A549 (cell line): ENCODE data around the gene TAF10. TPM values are rescaled to one million over a fixed set of nuclear protein-coding genes. Genes with fewer than 3 reads are reported as not detected.

Experiments used
- ATAC-seq, 2 experiments: fragments of 200-7000 bp in 1 of 2; fragments of >200 bp in 1 of 2; cut with Nextera tagmentation in 1 of 2; cut with Tn5 transposase in 1 of 2; 3 replicates each; pipeline versions ENCODE4 v1.8.0 to v1.9.1; 2018 to 2020; ENCODE audit warnings: mild to moderate bottlenecking in 1 of 2, moderate library complexity in 1 of 2
- CTCF ChIA-PET: fragments of 300-600 bp; sonication (Branson Sonifier 250); formaldehyde crosslinking; extraction: SDS; loops from one replicate; lab custom pipeline; 2021; ENCODE audit warnings: antibody characterized with exemption, inconsistent platforms; lab: Yijun Ruan, JAX
- POLR2A ChIA-PET: fragments of 350-600 bp; formaldehyde crosslinking; extraction: SDS; loops from one replicate; lab custom pipeline; 2021; ENCODE audit warnings: antibody characterized with exemption, inconsistent platforms; lab: Yijun Ruan, JAX
- DNase-seq, 2 experiments: peaks; one replicate each; pipeline versions ENCODE4 v3.0.0 to v3.0.0-alpha.2; 2011 to 2016; ENCODE audit warnings: low read depth in 1 of 2, low spot score in 1 of 2
- FAIRE-seq: peaks from 2 replicates; lab custom pipeline; 2011; peaks lifted over from hg19 to GRCh38; lab: Jason Lieb, UNC
- H3K27ac ChIP-seq, 2 experiments: fragments of >200 bp; sonication (Bioruptor Twin); formaldehyde crosslinking; 3 replicates each; pipeline ENCODE4 v1.5.1; 2016 to 2017
- H3K4me1 ChIP-seq: fragments of >200 bp; sonication (Bioruptor Twin); formaldehyde crosslinking; 3 replicates; pipeline ENCODE4 v1.6.1; 2016
- H3K4me2 ChIP-seq: fragments of >200 bp; sonication (Bioruptor Twin); formaldehyde crosslinking; 3 replicates; pipeline ENCODE4 v1.6.1; 2016
- H3K4me3 ChIP-seq: fragments of >200 bp; sonication (Bioruptor Twin); formaldehyde crosslinking; 3 replicates; pipeline ENCODE4 v1.5.1; 2016
- H3K9me3 ChIP-seq: fragments of >200 bp; sonication (Bioruptor Twin); formaldehyde crosslinking; 3 replicates; pipeline ENCODE4 v1.6.1; 2016
- CBX2 ChIP-seq: fragments of 200-600 bp; sonication (generic); IDR thresholded peaks from 2 replicates; pipeline ENCODE4 v1.6.1; 2016; ENCODE audit warnings: low read depth, mild to moderate bottlenecking, borderline replicate concordance
- EHMT2 ChIP-seq: fragments of 200-600 bp; sonication (generic); IDR thresholded peaks from 2 replicates; pipeline ENCODE4 v1.6.1; 2016; ENCODE audit warnings: antibody characterized with exemption, low read depth, mild to moderate bottlenecking, moderate library complexity
- EP300 ChIP-seq, 2 experiments: fragments of >200 bp; sonication (Bioruptor Twin); formaldehyde crosslinking; IDR thresholded peaks; 2 replicates in 1 of 2; 3 replicates in 1 of 2; pipeline ENCODE4 v1.6.1; 2016 to 2017
- ESRRA ChIP-seq: fragments of 150-350 bp; IDR thresholded peaks from 2 replicates; pipeline ENCODE4 v1.6.1; 2014; ENCODE audit warnings: mild to moderate bottlenecking, low read length, borderline replicate concordance
- FOSL2 ChIP-seq, 2 experiments: fragments of 450-650 bp in 1 of 2; fragments of >200 bp in 1 of 2; sonication (Bioruptor Twin) in 1 of 2; formaldehyde crosslinking; IDR thresholded peaks; 2 replicates each; pipeline versions ENCODE4 v1.5.0 to v1.6.1; 2016 to 2020; ENCODE audit warnings: mild to moderate bottlenecking in 1 of 2, moderate library complexity in 1 of 2
- GATA3 ChIP-seq: IDR thresholded peaks from 2 replicates; pipeline ENCODE4 v1.6.1; 2012; ENCODE audit warnings: borderline replicate concordance
- HDAC2 ChIP-seq: fragments of 200-600 bp; sonication (generic); IDR thresholded peaks from 2 replicates; pipeline ENCODE4 v1.6.1; 2016
- HOXA7 ChIP-seq: fragments of 250-450 bp; sonication (Bioruptor Pico); IDR thresholded peaks from 2 replicates; pipeline ENCODE4 v1.5.0; 2020; ENCODE audit warnings: mild to moderate bottlenecking, moderate library complexity
- JUN ChIP-seq, 2 experiments: fragments of >200 bp; sonication (Bioruptor Twin); formaldehyde crosslinking; IDR thresholded peaks; 2 replicates in 1 of 2; 3 replicates in 1 of 2; pipeline ENCODE4 v1.6.1; 2016 to 2017
- JUNB ChIP-seq: fragments of >200 bp; sonication (Bioruptor Twin); formaldehyde crosslinking; IDR thresholded peaks from 2 replicates; pipeline ENCODE4 v1.6.1; 2016
- KDM1A ChIP-seq: fragments of 200-600 bp; sonication (generic); IDR thresholded peaks from 2 replicates; pipeline ENCODE4 v1.6.1; 2016; ENCODE audit warnings: low read depth, mild to moderate bottlenecking
- MAFK ChIP-seq: fragments of 450-650 bp; IDR thresholded peaks from 2 replicates; pipeline ENCODE4 v1.6.1; 2014; ENCODE audit not compliant: partially characterized antibody
- MAZ ChIP-seq: fragments of 150-350 bp; IDR thresholded peaks from 2 replicates; pipeline ENCODE4 v1.6.1; 2014; ENCODE audit warnings: antibody characterized with exemption, low read depth, low read length, borderline replicate concordance
- MYC ChIP-seq: IDR thresholded peaks from 2 replicates; pipeline ENCODE4 v1.6.1; 2012; ENCODE audit warnings: mild to moderate bottlenecking, inconsistent platforms, low read length, improper control_type of control experiment, borderline replicate concordance
- NPAS2 ChIP-seq: fragments of 250-450 bp; sonication (Bioruptor Pico); IDR thresholded peaks from 2 replicates; pipeline ENCODE4 v1.8.0; 2022; ENCODE audit warnings: mild to moderate bottlenecking, moderate library complexity, borderline replicate concordance
- RARB ChIP-seq: fragments of 250-450 bp; sonication (Bioruptor Pico); IDR thresholded peaks from 2 replicates; pipeline ENCODE4 v1.8.0; 2021; ENCODE audit warnings: mild to moderate bottlenecking, moderate library complexity
- RCOR1 ChIP-seq: fragments of 150-350 bp; IDR thresholded peaks from 2 replicates; pipeline ENCODE4 v1.6.1; 2014; ENCODE audit warnings: antibody characterized with exemption, low read length, low read depth
- RNF2 ChIP-seq: fragments of 200-600 bp; sonication (generic); IDR thresholded peaks from 2 replicates; pipeline ENCODE4 v1.6.1; 2016; ENCODE audit warnings: low read depth, mild to moderate bottlenecking, antibody characterized with exemption, moderate library complexity, borderline replicate concordance
- SREBF2 ChIP-seq: fragments of 450-650 bp; IDR thresholded peaks from 2 replicates; pipeline ENCODE4 v1.6.1; 2014; ENCODE audit warnings: mild to moderate bottlenecking, moderate library complexity
- TP53 ChIP-seq: fragments of 250-450 bp; sonication (Bioruptor Pico); IDR thresholded peaks from 2 replicates; pipeline ENCODE4 v1.5.0; 2021; ENCODE audit warnings: mild to moderate bottlenecking, moderate library complexity
- ZNF302 ChIP-seq: fragments of 250-450 bp; sonication (Bioruptor Pico); IDR thresholded peaks from 2 replicates; pipeline ENCODE4 v1.9.0; 2021; ENCODE audit warnings: inconsistent platforms, mild to moderate bottlenecking, moderate library complexity
- WGBS: methylation state at CpG from one replicate; pipeline ENCODE4 v1.1.6; 2017; ENCODE audit errors: missing lambda C conversion rate; 5-methylcytosine and 5-hydroxymethylcytosine counted together
- polyA plus RNA-seq, 4 experiments: library from polyadenylated mRNA; depleted of rRNA in 3 of 4; stranded (reverse); fragments of >200 nt; fragmentation: RNase III in 1 of 4; extraction: RNeasy Plus Mini Kit Qiagen cat#74134 plus additional on column Dnase treatment in 1 of 4; gene quantifications; 2 replicates in 3 of 4; 3 replicates in 1 of 4; pipeline ENCODE4 v1.2.3, GENCODE V29; 2011 to 2017
- TF ChIP-seq, protein P1 (sequence below): IDR thresholded peaks from 2 replicates; pipeline ENCODE4 v1.6.1; 2012
- TF ChIP-seq, protein P2 (sequence below): IDR thresholded peaks from 2 replicates; pipeline ENCODE4 v1.6.1; 2012; ENCODE audit warnings: low read depth, borderline replicate concordance
- TF ChIP-seq, protein P3 (sequence below): fragments of >200 bp; sonication (Bioruptor Twin); formaldehyde crosslinking; IDR thresholded peaks from 2 replicates; pipeline ENCODE4 v1.6.1; 2016
- TF ChIP-seq, protein P4 (sequence below): fragments of >200 bp; sonication (Bioruptor Twin); formaldehyde crosslinking; IDR thresholded peaks from 3 replicates; pipeline ENCODE4 v1.6.1; 2016
- TF ChIP-seq, protein P5 (sequence below): fragments of 250-450 bp; sonication (Bioruptor Pico); IDR thresholded peaks from 2 replicates; pipeline ENCODE4 v1.5.0; 2020; ENCODE audit warnings: low read depth, mild to moderate bottlenecking, moderate library complexity

Gene TAF10
- polyA plus RNA-seq, 2 of the 4 experiments (the other 2 are of a cell fraction): 135 to 174 TPM

DNA sequence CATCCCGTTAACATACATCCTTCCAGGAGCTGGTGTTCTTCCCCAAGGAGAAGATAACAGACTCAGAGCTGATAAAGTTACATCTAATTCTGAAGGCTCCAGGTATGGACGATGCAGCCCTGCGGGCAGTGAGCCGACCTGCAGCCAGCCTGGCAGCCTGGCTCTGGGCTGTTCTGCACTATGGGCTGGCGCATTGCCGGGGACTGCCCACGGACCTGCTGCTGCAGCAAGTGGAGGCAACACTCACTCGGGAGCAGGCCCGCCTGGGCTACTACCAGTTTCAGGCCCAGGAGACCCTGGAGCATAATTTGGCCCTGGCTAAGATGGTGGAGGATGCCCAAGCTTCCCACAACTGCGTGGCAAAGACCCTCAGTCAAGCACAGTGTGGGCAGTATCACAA, 48.3 kb downstream of the TAF10 start:
- no peak overlapping the region for H3K4me3 ChIP-seq
- 58% methylated on average over 4 of the region's 10 CpGs for WGBS
- ATAC-seq: no peak
- CTCF ChIA-PET: interaction anchor here (1.0 to 1.9 kb wide), 3 partner anchors 8 to 34 kb away, joined by 3 to 8 read pairs (median 3); no protein-coding TSS in a partner anchor
- no peak for TF ChIP-seq MAFK
- no peak for TF ChIP-seq ESRRA
- TF ChIP-seq, all 56 proteins: peak for 0
- Histone ChIP-seq H3K9me3 (no peaks in the 10 kb centered on the region), H3K4me1 (peaks cover 4% of the 10 kb centered on the region; the same call in 2 of the 3 replicates), H3K27ac (no peak overlapping the region), H3K4me2 (no peak overlapping the region)
- DNase-seq (no peak), FAIRE-seq (no peak)
- POLR2A ChIA-PET: no interaction called here

DNA sequence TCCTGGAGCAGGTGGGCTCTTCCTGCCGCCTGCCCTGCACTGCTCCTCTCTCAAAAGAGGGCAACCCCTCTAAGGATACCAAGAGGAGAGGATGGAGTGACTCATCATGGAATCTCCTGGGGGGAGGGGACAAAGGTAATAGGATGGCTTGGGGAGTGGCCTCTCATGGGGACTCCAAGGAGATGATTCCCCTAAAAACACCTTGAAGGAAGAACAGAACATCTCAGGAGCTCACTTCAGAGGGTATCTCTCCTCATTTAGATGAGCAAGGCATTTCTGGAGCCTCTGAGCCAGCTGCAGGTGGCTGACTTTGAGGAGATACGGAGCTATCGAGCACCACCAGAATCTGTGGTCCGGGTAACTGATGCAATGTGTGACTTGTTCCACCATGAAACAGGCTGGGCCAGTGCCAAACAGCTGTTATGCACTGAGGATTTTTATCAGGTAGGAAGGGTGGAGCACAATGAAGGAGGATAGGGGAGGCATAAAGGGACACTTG, 48.8 kb downstream of the TAF10 start:
- 90% methylated on average over 4 of the region's 4 CpGs for WGBS
- ChIA-PET CTCF (interaction anchor here (1.0 to 1.9 kb wide), 5 partner anchors 8 to 34 kb away, joined by 3 to 8 read pairs (median 3); no protein-coding TSS in a partner anchor), POLR2A (no interaction called here)
- H3K9me3 ChIP-seq: no peaks in the 10 kb centered on the region
- H3K4me1 ChIP-seq: no peaks in the 10 kb centered on the region
- TF ChIP-seq RNF2: no peak
- TF ChIP-seq, protein P1, sequence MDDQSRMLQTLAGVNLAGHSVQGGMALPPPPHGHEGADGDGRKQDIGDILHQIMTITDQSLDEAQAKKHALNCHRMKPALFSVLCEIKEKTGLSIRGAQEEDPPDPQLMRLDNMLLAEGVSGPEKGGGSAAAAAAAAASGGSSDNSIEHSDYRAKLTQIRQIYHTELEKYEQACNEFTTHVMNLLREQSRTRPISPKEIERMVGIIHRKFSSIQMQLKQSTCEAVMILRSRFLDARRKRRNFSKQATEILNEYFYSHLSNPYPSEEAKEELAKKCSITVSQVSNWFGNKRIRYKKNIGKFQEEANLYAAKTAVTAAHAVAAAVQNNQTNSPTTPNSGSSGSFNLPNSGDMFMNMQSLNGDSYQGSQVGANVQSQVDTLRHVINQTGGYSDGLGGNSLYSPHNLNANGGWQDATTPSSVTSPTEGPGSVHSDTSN: no peak
- TF ChIP-seq HOXA7: no peak
- TF ChIP-seq SREBF2: no peak
- TF ChIP-seq MYC: no peak
- no peak for TF ChIP-seq JUN (IDR thresholded peaks at IDR 0.05)
- DNase-seq (no peak), FAIRE-seq (no peak), ATAC-seq (no peak)
- no peak overlapping the region for H3K4me2 ChIP-seq
- no peak overlapping the region for H3K27ac ChIP-seq
- no peak overlapping the region for H3K4me3 ChIP-seq

DNA sequence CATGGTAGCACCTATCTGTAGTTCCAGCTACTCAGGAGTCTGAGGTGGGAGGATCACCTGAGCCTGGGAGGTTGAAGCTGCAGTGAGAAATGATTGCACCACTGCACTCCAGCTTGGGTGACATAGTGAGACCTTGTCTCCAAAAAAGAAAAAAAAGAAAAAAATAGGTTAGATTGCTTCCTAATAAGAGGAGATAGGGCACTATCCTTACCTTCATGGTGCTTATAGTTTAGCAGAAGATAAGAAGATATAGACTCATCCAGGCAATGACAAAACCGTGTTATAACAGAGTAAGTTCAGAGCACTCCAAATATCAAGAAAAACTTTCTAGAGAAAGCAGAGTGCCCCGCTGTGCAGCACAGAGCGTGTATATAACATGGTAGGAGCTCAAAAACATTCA, 50.7 kb downstream of the TAF10 start:
- no peak for FAIRE-seq
- Histone ChIP-seq H3K27ac (no peak overlapping the region), H3K4me1 (no peaks in the 10 kb centered on the region), H3K9me3 (no peaks in the 10 kb centered on the region), H3K4me3 (no peak overlapping the region), H3K4me2 (no peak overlapping the region)
- CTCF ChIA-PET: interaction anchor here (0.6 to 1.1 kb wide), 3 partner anchors 29 to 60 kb away, joined by 3 read pairs; no protein-coding TSS in a partner anchor
- POLR2A ChIA-PET: no interaction called here
- 56% methylated on average over 3 of the region's 3 CpGs for WGBS
- TF ChIP-seq RARB (CRISPR knock-in tag) (no peak), HDAC2 (no peak), NPAS2 (CRISPR knock-in tag) (no peak), KDM1A (no peak), MAZ (no peak), JUNB (no peak), TP53 (CRISPR knock-in tag) (no peak), ZNF302 (CRISPR knock-in tag) (no peak), FOSL2 (IDR thresholded peaks at IDR 0.05) (no peak), FOSL2 (CRISPR knock-in tag; IDR thresholded peaks at IDR 0.05) (no peak), RNF2 (no peak), RCOR1 (no peak), EP300 (IDR thresholded peaks at IDR 0.05) (no peak), CBX2 (no peak), GATA3 (no peak), EHMT2 (no peak)
- TF ChIP-seq, protein P2, sequence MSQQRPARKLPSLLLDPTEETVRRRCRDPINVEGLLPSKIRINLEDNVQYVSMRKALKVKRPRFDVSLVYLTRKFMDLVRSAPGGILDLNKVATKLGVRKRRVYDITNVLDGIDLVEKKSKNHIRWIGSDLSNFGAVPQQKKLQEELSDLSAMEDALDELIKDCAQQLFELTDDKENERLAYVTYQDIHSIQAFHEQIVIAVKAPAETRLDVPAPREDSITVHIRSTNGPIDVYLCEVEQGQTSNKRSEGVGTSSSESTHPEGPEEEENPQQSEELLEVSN: no peak
- TF ChIP-seq, protein P3, sequence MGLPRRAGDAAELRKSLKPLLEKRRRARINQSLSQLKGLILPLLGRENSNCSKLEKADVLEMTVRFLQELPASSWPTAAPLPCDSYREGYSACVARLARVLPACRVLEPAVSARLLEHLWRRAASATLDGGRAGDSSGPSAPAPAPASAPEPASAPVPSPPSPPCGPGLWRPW: no peak
- TF ChIP-seq, protein P4, sequence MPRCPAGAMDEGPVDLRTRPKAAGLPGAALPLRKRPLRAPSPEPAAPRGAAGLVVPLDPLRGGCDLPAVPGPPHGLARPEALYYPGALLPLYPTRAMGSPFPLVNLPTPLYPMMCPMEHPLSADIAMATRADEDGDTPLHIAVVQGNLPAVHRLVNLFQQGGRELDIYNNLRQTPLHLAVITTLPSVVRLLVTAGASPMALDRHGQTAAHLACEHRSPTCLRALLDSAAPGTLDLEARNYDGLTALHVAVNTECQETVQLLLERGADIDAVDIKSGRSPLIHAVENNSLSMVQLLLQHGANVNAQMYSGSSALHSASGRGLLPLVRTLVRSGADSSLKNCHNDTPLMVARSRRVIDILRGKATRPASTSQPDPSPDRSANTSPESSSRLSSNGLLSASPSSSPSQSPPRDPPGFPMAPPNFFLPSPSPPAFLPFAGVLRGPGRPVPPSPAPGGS: no peak
- TF ChIP-seq, protein P5, sequence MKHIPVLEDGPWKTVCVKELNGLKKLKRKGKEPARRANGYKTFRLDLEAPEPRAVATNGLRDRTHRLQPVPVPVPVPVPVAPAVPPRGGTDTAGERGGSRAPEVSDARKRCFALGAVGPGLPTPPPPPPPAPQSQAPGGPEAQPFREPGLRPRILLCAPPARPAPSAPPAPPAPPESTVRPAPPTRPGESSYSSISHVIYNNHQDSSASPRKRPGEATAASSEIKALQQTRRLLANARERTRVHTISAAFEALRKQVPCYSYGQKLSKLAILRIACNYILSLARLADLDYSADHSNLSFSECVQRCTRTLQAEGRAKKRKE (CRISPR knock-in tag): no peak
- DNase-seq: no peak
- ATAC-seq: no peak
